ENCODE data around the gene FCGR2B. TPM values are rescaled to one million over a fixed set of nuclear protein-coding genes. Genes with fewer than 3 reads are reported as not detected.

Gene FCGR2B
- total RNA-seq, 4 donors from 2014 or later, result 31.3 to 74.9 (median 42.8) TPM

DNA sequence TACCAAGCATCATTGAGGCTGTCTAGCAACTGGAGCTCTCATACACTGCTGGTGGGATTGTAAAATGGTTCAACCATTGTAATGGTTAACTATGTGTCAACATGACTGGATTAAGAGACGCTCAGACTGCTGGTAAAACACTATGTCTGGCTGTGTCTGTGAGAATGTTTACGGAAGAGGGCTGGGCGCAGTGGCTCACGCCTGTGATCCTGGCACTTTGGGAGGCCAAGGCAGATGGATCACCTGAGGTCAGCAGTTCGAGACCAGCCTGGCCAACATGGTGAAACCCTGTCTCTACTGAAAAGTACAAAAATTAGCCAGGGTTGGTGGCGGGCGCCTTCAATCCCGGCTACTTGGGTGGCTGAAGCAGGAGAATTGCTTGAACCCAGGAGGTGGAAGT lies 39.3 kb downstream of the FCGR2B start:
- DNase-seq (ENCODE audit: low spot score), result no peak
- TF ChIP-seq, protein P1, sequence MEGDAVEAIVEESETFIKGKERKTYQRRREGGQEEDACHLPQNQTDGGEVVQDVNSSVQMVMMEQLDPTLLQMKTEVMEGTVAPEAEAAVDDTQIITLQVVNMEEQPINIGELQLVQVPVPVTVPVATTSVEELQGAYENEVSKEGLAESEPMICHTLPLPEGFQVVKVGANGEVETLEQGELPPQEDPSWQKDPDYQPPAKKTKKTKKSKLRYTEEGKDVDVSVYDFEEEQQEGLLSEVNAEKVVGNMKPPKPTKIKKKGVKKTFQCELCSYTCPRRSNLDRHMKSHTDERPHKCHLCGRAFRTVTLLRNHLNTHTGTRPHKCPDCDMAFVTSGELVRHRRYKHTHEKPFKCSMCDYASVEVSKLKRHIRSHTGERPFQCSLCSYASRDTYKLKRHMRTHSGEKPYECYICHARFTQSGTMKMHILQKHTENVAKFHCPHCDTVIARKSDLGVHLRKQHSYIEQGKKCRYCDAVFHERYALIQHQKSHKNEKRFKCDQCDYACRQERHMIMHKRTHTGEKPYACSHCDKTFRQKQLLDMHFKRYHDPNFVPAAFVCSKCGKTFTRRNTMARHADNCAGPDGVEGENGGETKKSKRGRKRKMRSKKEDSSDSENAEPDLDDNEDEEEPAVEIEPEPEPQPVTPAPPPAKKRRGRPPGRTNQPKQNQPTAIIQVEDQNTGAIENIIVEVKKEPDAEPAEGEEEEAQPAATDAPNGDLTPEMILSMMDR (IDR thresholded peaks at IDR 0.05), result no peak
- ATAC-seq (ENCODE audit: low FRiP score), result no peak

DNA sequence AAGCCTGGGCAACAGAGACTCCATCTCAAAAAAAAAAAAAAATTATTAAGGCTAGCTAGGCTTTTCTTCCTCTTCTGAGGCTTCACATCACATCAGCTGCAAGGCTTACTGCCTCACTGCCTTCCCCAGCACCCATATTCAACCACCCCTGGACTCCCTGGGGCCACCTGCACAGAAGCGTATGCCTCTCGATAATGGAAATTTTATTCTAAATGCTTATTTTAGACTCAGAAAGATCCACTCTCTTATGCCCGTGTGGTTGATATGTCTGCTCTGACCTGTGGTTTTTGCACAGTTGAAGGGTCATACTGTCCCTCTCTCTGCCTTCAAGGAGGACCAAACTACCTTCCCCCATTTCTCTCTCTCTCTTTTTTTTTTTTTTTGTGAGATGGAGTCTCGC lies 42.6 kb downstream of the FCGR2B start:
- ATAC-seq (ENCODE audit: low FRiP score) (no peak), DNase-seq (ENCODE audit: low spot score) (no peak)
- TF ChIP-seq, protein P1 (IDR thresholded peaks at IDR 0.05), result no peak

DNA sequence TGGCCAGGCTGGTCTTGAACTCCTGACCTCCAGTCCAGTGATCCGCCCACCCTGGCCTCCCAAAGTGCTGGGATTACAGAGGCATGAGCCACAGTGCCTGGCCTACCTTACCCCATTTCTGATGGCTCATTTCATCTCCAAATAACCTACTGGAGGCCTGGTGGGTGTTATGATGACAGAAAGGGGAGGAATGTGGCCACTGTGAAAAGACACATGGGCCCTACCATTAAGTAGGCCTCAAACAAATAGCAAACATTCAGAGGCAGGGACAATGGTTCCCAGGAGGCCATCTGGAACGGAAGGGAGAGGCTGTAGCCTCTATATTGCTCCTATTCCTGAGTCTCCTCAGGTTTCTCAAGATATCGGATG lies 43.2 kb downstream of the FCGR2B start:
- DNase-seq (ENCODE audit: low spot score) (no peak), ATAC-seq (ENCODE audit: low FRiP score) (no peak)
- TF ChIP-seq, protein P1 (IDR thresholded peaks at IDR 0.05), result no peak

DNA sequence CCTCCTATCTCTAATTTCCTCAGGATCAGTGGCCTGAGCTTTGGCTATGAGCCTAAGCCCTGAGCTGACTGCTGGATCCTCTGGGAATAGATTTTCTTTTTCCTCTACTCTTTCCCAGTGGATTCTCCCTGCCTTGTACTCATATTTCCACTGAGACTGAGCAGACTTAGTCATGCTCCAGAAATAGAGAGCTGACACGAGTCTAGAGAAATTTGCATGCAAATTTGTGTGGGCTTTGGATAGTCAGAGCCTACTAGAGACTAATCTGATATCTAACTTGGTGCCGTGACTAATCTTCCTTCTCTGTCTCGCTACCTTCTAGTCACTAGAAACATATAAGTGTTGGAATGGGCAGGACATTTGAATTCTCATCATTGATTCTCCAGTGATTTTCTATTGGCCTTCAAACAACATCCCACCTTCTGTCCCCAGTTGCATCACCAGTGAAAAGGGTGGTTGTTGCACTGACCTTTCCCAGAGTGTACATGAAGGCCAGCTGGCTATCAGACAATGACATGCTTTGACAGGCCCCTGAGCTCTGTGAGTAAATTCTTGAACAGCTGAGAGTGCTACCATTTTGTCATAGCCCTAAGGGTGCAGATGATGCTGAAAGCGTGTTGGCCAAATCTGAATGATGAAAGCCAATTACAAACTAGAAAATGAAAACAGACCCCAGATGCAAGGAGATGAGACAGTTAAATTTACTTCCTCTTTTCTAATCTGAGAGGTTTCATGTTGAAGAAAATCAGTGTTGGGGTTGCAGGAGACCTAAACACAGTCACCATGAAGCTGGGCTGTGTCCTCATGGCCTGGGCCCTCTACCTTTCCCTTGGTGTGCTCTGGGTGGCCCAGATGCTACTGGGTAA lies 43.8 kb downstream of the FCGR2B start, which contains the start of gene FCRLA:
Gene FCRLA, plus strand, starts transcription at position 748 of the 866 bp plus-strand sequence. Its CDS starts 36 bp downstream, at position 784.
- DNase-seq (ENCODE audit: low spot score), result no peak
- no peak for ATAC-seq (ENCODE audit: low FRiP score)
- TF ChIP-seq, protein P1 (IDR thresholded peaks at IDR 0.05), result no peak

DNA sequence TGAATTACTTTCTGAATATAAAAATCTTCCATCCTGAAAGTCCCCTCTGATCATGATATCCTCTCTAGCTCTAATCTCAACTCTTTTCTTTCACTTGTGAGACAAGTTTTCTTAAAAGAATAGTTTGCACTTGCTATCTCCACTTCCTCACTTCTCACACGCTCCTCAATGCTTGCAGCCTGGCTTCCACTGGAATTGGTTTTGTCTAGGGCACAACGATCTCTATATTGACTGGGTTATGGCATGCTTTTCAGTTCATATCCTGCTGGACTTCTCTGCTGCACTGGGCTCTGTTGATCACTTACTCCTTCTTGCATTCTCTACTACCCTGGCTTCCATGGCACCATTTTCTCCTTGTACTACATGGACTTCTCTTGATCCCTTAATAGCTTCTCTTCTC lies 44.6 kb downstream of the FCGR2B start:
- no peak for DNase-seq (ENCODE audit: low spot score)
- ATAC-seq (ENCODE audit: low FRiP score), result no peak
- TF ChIP-seq, protein P1 (IDR thresholded peaks at IDR 0.05), result no peak

DNA sequence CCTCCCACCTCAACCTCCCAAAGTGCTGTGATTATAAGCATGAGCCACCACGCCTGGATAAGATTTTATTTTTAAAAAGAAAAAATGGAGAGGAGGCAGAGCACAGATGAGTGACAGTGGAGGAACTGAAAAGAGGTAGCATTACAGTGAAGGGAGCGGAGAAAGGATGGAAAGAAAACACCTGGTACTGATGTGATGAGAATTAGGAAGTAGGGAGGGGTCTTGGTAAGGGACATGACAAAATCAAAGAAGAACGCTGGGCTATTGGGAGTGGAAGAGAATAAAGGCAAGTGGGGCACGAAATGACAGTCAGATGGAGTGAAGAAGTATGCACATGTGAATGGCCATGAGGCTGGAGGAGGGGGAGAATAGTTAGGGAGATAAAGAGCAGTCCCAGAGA lies 46.4 kb downstream of the FCGR2B start:
- no peak for ATAC-seq (ENCODE audit: low FRiP score)
- TF ChIP-seq, protein P1 (IDR thresholded peaks at IDR 0.05), result no peak

DNA sequence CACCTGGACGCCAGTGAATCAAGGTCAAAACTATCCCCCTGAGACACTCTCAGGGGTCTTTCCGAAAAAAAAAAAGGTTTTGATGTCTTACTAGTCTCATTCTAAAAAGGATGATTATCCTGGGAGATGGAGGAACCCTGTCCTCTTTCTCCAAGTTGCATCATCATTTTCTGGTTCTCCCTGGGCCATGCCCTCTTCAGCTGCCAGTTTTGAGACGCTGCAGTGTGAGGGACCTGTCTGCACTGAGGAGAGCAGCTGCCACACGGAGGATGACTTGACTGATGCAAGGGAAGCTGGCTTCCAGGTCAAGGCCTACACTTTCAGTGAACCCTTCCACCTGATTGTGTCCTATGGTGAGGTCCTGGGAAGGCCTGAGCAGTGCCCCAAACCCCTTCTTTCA lies 47.6 kb downstream of the FCGR2B start:
- DNase-seq (ENCODE audit: low spot score), result no peak
- TF ChIP-seq, protein P1 (IDR thresholded peaks at IDR 0.05), result no peak
- ATAC-seq (ENCODE audit: low FRiP score), result no peak

More for the DNA sequence above, 46.4 kb downstream of the FCGR2B start:
- DNase-seq (ENCODE audit: low spot score), result no peak

All from omental fat pad (tissue), 4 donors.